WTC11 (cell line): ENCODE measurements around the gene SPATA9.

Experiments used
- ATF1 ChIP-seq: sonication (generic); formaldehyde crosslinking; IDR thresholded peaks from 2 replicates; pipeline ENCODE4 v1.8.1; 2023; ENCODE audit warnings: mild to moderate bottlenecking, moderate library complexity, missing genetic modification reagents
- FOXP1 ChIP-seq: sonication (generic); formaldehyde crosslinking; IDR thresholded peaks from 2 replicates; pipeline ENCODE4 v1.8.0; 2022; ENCODE audit warnings: missing genetic modification reagents, mild to moderate bottlenecking, moderate library complexity, borderline replicate concordance
- ZNF263 ChIP-seq: sonication (generic); formaldehyde crosslinking; IDR thresholded peaks from 2 replicates; pipeline ENCODE4 v1.8.1; 2022; ENCODE audit warnings: low read depth, mild to moderate bottlenecking, moderate library complexity, missing genetic modification reagents
- TF ChIP-seq, protein P1 (sequence below): fragments of 200-600 bp; IDR thresholded peaks from 2 replicates; pipeline ENCODE4 v1.8.0; 2022; ENCODE audit warnings: antibody characterized with exemption

DNA sequence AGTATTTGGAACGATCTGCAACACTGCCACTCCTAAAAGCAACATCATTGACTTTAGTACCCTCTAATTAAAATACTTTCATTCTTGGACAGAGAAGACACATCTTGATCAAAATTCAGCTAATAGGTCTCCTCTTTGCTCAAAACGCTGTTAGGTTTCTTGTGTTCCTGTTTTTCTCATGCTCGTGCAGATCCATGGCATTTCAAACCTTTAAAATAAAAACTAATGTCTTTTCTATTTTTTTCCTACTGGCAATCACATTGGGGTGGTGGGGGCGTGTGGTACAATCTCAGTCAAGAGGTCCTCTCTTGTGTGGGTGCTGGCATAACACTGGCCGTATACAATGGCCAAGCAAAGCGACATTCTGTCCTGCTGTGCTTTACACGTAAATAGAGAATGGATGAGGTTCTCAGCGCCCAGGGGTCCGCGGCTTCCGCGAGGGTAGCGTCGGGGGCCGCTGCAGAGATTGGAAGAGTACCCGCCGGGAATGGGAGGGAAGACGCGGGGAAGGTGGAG, 63.2 kb downstream of the SPATA9 start:
- TF ChIP-seq ATF1 (no peak), FOXP1 (CRISPR knock-in tag) (no peak), ZNF263 (CRISPR knock-in tag) (no peak)
- TF ChIP-seq, protein P1, sequence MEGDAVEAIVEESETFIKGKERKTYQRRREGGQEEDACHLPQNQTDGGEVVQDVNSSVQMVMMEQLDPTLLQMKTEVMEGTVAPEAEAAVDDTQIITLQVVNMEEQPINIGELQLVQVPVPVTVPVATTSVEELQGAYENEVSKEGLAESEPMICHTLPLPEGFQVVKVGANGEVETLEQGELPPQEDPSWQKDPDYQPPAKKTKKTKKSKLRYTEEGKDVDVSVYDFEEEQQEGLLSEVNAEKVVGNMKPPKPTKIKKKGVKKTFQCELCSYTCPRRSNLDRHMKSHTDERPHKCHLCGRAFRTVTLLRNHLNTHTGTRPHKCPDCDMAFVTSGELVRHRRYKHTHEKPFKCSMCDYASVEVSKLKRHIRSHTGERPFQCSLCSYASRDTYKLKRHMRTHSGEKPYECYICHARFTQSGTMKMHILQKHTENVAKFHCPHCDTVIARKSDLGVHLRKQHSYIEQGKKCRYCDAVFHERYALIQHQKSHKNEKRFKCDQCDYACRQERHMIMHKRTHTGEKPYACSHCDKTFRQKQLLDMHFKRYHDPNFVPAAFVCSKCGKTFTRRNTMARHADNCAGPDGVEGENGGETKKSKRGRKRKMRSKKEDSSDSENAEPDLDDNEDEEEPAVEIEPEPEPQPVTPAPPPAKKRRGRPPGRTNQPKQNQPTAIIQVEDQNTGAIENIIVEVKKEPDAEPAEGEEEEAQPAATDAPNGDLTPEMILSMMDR = no peak
